GM19468 (cell line): ENCODE results near the gene LMTK3.
"Not testable (repeated sequence)": the region's sequence is repeated elsewhere in the genome, so short reads cannot be mapped to it uniquely, and the experiment has no call there.

Experiments
- ATAC-seq: cut with Tn5 transposase; IDR thresholded peaks from one replicate; pipeline ENCODE4 v1.9.1; 2021; ENCODE audit warnings: mild to moderate bottlenecking, moderate library complexity, moderate number of reproducible peaks; ENCODE audit not compliant: unreplicated experiment; ENCODE audit errors: extremely low read depth

Gene LMTK3

GRCh38 chr19:48539503-48540096 lies 28.0 kb upstream of the LMTK3 start:
- ATAC-seq = no peak

GRCh38 chr19:48538057-48538456 lies 26.4 kb upstream of the LMTK3 start:
- ATAC-seq = not testable (repeated sequence)

- no peak for ATAC-seq
These were observed 25.9 kb upstream of the LMTK3 start for GRCh38 chr19:48537541-48537940.

- no peak for ATAC-seq
These were observed 22.1 kb upstream of the LMTK3 start for GRCh38 chr19:48533770-48534169.

GRCh38 chr19:48530770-48531169 lies 19.1 kb upstream of the LMTK3 start:
- ATAC-seq = no peak

GRCh38 chr19:48530066-48530720 lies 18.6 kb upstream of the LMTK3 start:
- ATAC-seq = no peak

- ATAC-seq = no peak
These were observed 17.5 kb upstream of the LMTK3 start for GRCh38 chr19:48529156-48529555.

GRCh38 chr19:48524732-48525131 lies 13.1 kb upstream of the LMTK3 start:
- no peak for ATAC-seq

GRCh38 chr19:48524221-48524620 lies 12.6 kb upstream of the LMTK3 start:
- no peak for ATAC-seq

- no peak for ATAC-seq
These were observed 8.5 kb upstream of the LMTK3 start for GRCh38 chr19:48520134-48520533.

- ATAC-seq = not testable (repeated sequence)
These were observed 7.8 kb upstream of the LMTK3 start for GRCh38 chr19:48519426-48519825.

- ATAC-seq = no peak
These were observed 6.6 kb upstream of the LMTK3 start for GRCh38 chr19:48518207-48518606.

GRCh38 chr19:48516536-48516935 lies 4.9 kb upstream of the LMTK3 start:
- ATAC-seq = no peak

- ATAC-seq = no peak
These were observed 2.5 kb upstream of the LMTK3 start for GRCh38 chr19:48514123-48514458.

- ATAC-seq = no peak
These were observed 1.9 kb upstream of the LMTK3 start for GRCh38 chr19:48513289-48514122.

GRCh38 chr19:48512504-48513288 lies 1.1 kb upstream of the LMTK3 start:
- no peak for ATAC-seq

GRCh38 chr19:48511321-48511731 lies 309 bp downstream of the LMTK3 start:
- no peak for ATAC-seq

- ATAC-seq = no peak
These were observed 990 bp downstream of the LMTK3 start for GRCh38 chr19:48510421-48511268.

GRCh38 chr19:48509467-48510194 lies 2.0 kb downstream of the LMTK3 start:
- ATAC-seq = no peak
